Measurements from ENCODE around the gene GALNT9.

- TF ChIP-seq, protein P1, sequence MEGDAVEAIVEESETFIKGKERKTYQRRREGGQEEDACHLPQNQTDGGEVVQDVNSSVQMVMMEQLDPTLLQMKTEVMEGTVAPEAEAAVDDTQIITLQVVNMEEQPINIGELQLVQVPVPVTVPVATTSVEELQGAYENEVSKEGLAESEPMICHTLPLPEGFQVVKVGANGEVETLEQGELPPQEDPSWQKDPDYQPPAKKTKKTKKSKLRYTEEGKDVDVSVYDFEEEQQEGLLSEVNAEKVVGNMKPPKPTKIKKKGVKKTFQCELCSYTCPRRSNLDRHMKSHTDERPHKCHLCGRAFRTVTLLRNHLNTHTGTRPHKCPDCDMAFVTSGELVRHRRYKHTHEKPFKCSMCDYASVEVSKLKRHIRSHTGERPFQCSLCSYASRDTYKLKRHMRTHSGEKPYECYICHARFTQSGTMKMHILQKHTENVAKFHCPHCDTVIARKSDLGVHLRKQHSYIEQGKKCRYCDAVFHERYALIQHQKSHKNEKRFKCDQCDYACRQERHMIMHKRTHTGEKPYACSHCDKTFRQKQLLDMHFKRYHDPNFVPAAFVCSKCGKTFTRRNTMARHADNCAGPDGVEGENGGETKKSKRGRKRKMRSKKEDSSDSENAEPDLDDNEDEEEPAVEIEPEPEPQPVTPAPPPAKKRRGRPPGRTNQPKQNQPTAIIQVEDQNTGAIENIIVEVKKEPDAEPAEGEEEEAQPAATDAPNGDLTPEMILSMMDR (IDR thresholded peaks at IDR 0.05) = no peak
- TF ChIP-seq POLR2AphosphoS5 (IDR thresholded peaks at IDR 0.05) = no peak
Measured at GRCh38 chr12:132201391-132202120, 127.8 kb downstream of the GALNT9 start.

Measured in sigmoid colon (tissue), 4 donors.